ENCODE data around the gene LOXL1.

The LOXL1 gene

GRCh38 chr15:73983211-73983727, 57.0 kb downstream of the LOXL1 start:
- Histone ChIP-seq H3K4me3 (IDR thresholded peaks at IDR 0.05; ENCODE audit: insufficient read depth, low read depth, low read length) (no peak overlapping the region), H3K9ac (no peak overlapping the region), H3K4me1 (ENCODE audit: low read depth, poor library complexity, severe bottlenecking) (peaks cover 67% of the 10 kb centered on the region), H3K4me2 (no peak overlapping the region; the same call in 1 of the 2 replicates), H3K27me3 (ENCODE audit: insufficient read depth, low read depth) (no peaks in the 10 kb centered on the region), H3K36me3 (ENCODE audit: insufficient read depth) (no peaks in the 10 kb centered on the region), H3K79me2 (ENCODE audit: insufficient read depth, low read depth) (no peaks in the 10 kb centered on the region), H2AFZ (ENCODE audit: low read depth) (no peak overlapping the region), H3K27ac (no peak overlapping the region), H4K20me1 (ENCODE audit: insufficient read depth) (no peaks in the 10 kb centered on the region)
- TF ChIP-seq CTCF (conservative IDR thresholded peaks at IDR 0.05; ENCODE audit: low read depth, low read length) = no peak

DNA sequence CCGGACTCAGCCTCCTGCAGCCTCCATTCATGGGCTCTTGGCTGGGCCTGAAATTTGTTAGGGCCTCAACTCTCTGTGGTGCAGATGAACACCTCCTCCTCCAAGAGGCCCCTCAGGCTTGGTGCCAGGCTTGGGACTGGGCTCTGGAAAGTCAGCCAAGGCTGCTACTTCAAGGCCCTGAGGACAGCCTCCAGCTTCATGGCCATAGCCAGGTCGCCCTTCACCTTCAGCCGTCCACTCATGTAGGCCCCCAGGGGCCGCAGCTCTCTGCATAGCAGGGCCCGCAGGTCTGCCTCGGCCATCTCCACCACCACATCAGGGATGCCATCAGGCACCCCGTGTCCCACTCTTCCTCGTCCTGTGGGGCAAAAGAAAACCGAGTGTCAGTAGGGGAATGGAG, 57.5 kb downstream of the LOXL1 start:
- Histone ChIP-seq H3K27me3 (ENCODE audit: insufficient read depth, low read depth) (no peaks in the 10 kb centered on the region), H3K4me1 (ENCODE audit: low read depth, poor library complexity, severe bottlenecking) (peaks cover 72% of the 10 kb centered on the region), H2AFZ (ENCODE audit: low read depth) (no peak overlapping the region), H3K27ac (peak overlapping the region; percentile 83; the same call in 1 of the 2 replicates), H3K4me3 (IDR thresholded peaks at IDR 0.05; ENCODE audit: insufficient read depth, low read depth, low read length) (no peak overlapping the region), H3K4me2 (peak overlapping the region; percentile 88; the same call in 1 of the 2 replicates), H3K9ac (no peak overlapping the region), H4K20me1 (ENCODE audit: insufficient read depth) (no peaks in the 10 kb centered on the region), H3K36me3 (ENCODE audit: insufficient read depth) (no peaks in the 10 kb centered on the region), H3K79me2 (ENCODE audit: insufficient read depth, low read depth) (no peaks in the 10 kb centered on the region)
- TF ChIP-seq CTCF (conservative IDR thresholded peaks at IDR 0.05; ENCODE audit: low read depth, low read length) = no peak

GRCh38 chr15:73984208-73984979, 58.1 kb downstream of the LOXL1 start:
- peaks cover 78% of the 10 kb centered on the region for H3K4me1 ChIP-seq (ENCODE audit: low read depth, poor library complexity, severe bottlenecking)
- no peaks in the 10 kb centered on the region for H3K79me2 ChIP-seq (ENCODE audit: insufficient read depth, low read depth)
- H3K36me3 ChIP-seq (ENCODE audit: insufficient read depth) = no peaks in the 10 kb centered on the region
- H3K4me2 ChIP-seq = peak overlapping the region; percentile 88
- peak overlapping the region; percentile 83 for H3K27ac ChIP-seq
- H2AFZ ChIP-seq (ENCODE audit: low read depth) = no peak overlapping the region
- no peaks in the 10 kb centered on the region for H3K27me3 ChIP-seq (ENCODE audit: insufficient read depth, low read depth)
- H3K4me3 ChIP-seq (IDR thresholded peaks at IDR 0.05; ENCODE audit: insufficient read depth, low read depth, low read length) = no peak overlapping the region
- no peaks in the 10 kb centered on the region for H4K20me1 ChIP-seq (ENCODE audit: insufficient read depth)
- no peak for TF ChIP-seq CTCF (conservative IDR thresholded peaks at IDR 0.05; ENCODE audit: low read depth, low read length)
- H3K9ac ChIP-seq = peak overlapping the region; percentile 25; the same call in 1 of the 2 replicates

GRCh38 chr15:73985101-73985873, 59.0 kb downstream of the LOXL1 start:
- H3K27ac ChIP-seq = peak overlapping the region; percentile 83

More at GRCh38 chr15:73985101-73985873, 59.0 kb downstream of the LOXL1 start:
- no peak for TF ChIP-seq CTCF (conservative IDR thresholded peaks at IDR 0.05; ENCODE audit: low read depth, low read length)
- Histone ChIP-seq H3K36me3 (ENCODE audit: insufficient read depth) (no peaks in the 10 kb centered on the region), H4K20me1 (ENCODE audit: insufficient read depth) (no peaks in the 10 kb centered on the region), H3K4me2 (peak overlapping the region; percentile 88), H3K27me3 (ENCODE audit: insufficient read depth, low read depth) (no peaks in the 10 kb centered on the region), H3K79me2 (ENCODE audit: insufficient read depth, low read depth) (no peaks in the 10 kb centered on the region), H3K4me3 (IDR thresholded peaks at IDR 0.05; ENCODE audit: insufficient read depth, low read depth, low read length) (no peak overlapping the region), H3K4me1 (ENCODE audit: low read depth, poor library complexity, severe bottlenecking) (peaks cover 86% of the 10 kb centered on the region), H3K9ac (peak overlapping the region; percentile 25; the same call in 1 of the 2 replicates), H2AFZ (ENCODE audit: low read depth) (peak overlapping the region; percentile 38; the same call in 1 of the 2 replicates)

Measured in KMS-11 (cell line).